Inflammatory macrophage treated with lipopolysaccharide for 4 hours (primary cell): Measurements from ENCODE around the gene KIAA1755.
"Not testable (repeated sequence)": the region's sequence is repeated elsewhere in the genome, so short reads cannot be mapped to it uniquely, and the experiment has no call there.

Experiments used
- DNase-seq: peaks from one replicate; pipeline ENCODE4 v3.0.0-alpha.2; 2020

The KIAA1755 gene

DNA sequence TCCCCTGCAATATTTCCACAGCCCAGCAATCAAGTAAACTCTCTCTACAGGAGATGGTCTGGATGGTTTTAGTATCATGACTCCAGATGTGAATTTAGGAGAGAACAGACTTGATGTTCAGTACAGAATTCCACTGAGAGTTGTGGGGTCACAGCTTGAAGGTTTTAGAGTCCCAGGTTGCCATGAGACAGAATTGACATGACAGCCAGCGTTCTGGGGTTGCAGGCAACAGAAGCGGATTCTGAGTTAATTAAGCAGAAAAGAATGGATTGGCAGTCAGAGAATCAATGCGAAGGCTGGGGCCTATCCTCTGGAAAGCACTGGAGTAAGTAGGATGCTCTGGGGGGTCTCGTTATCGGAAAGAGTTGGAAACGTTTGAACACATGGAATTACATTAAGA lies 2.4 kb upstream of the KIAA1755 start:
- no peak for DNase-seq

- no peak for DNase-seq
Measured at GRCh38 chr20:38261054-38261390, 487 bp upstream of the KIAA1755 start.

DNA sequence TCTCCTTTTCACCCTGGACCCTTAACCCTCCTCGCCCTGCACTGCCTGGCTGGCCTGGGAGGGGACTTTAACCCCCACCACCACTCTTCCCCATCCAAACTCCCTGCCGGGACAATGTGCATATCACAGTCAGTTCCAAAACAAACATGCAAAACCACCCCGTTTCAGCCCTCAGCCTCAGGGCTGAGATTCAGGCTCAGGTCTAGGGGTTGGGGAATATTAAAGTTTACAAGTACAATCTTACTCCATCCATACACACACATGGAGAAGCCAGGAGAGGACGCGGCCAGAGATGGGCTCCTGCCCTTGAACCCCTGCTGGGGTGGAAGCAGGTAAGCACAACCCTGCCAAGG lies 534 bp downstream of the KIAA1755 start:
- no peak for DNase-seq

DNA sequence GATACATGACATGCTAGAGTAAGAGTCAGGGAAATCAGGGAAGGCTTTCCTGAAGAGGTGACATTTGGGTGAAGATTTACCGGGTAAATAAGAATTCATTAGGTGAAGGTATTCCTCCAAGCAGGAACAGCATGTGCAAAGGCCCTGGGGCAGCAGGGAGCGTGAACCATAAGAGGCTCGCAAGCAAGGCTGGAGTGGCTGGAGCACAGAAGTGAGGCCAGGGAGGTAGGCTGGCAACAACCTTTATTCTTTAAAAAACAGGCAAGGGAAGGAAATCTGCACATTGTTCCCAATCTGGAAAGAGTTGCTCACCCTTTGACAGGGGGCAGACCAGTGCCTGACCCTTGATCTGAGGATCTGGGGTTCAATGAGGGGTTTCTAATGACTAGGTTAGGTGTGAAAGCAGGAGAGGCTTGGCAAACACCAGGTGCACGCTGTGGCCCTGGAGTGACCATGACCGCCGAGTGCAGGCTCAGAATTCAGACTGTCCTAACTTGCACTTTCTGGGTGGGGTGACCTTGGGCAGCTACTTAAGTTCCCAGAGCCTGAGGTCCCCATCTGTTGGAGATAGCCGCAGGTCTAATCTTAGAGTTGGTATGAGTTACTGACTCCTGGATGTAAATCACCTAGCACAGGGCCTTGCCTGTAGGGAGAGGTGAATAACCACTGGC lies 1.9 kb downstream of the KIAA1755 start:
- DNase-seq: no peak

GRCh38 chr20:38256966-38257365 lies 3.6 kb downstream of the KIAA1755 start:
- no peak for DNase-seq

DNA sequence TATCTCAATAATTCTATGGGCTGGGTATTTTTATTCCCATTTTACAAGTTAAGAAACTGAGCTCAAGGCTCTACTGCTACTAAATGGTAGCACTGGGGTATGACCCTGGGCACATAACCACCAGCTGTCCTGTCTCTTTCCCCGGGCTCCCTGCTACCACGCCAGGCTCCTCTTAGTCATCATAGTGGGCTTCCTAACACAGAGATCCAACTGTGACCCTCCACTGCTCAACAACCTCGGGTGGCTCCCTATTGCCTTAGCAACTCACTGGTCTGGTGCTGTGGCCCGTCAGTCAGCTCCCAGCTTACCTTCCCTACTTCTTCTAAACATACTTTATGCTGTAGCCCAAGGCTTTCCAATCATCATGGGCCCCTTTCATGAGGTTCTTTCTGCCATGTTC lies 4.5 kb downstream of the KIAA1755 start:
- DNase-seq: no peak

DNA sequence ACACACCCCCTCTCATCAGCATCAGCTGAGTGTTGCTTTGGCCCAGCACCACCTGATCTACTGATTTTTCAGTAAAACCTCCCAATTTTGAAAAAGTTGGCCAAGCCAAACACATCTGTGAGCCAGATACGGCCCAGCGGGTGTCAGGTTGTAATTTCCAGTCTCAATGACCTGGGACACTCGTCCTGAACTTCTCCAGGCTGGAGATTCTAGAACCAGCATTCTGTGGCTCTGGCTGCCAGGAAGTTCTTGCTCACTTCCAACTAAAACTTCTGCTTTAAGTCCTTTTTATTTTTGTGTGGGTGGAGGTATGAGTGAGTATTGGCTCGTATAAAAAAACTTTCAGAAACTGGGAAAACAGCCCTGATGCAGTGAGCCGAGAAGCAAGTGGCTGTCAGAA lies 5.1 kb downstream of the KIAA1755 start:
- peak; percentile 76 for DNase-seq

DNA sequence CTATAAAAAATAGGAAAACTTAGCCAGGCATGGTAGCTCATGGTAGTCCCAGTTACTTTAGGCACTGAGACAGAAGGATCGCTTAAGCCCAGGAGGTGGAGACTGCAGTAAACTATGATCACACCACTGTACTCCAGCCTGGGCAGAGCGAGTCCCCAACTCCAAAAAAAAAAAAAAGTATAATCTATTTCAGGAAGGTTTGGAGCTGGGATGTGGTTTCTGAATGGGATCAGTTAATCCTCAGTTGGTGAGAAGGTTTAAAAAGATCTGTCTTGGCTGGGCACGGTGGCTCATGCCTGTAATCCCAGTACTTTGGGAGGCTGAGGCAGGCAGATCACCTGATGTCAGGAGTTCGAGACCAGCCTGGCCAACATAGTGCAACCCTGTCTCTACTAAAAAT lies 5.9 kb downstream of the KIAA1755 start:
- not testable (repeated sequence) for DNase-seq

DNA sequence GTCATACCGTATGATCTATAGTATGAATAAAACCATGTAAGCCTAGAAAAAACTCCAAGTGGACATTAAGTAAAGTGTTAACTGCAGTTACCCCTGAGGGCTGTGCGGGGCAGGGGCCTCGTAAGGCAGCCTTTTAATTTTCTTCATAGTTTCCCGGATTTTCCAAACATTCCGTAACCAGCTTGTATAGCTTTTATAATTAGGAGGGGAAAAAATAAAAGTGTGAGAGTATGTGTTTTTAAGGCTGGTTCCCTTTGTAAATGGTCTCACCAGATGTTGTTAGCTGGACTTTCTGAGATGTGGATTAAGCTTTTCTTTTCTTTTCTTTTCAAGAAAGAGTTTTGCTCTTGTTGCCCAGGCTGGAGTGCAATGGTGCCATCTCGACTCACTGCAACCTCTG lies 7.0 kb downstream of the KIAA1755 start:
- no peak for DNase-seq

DNA sequence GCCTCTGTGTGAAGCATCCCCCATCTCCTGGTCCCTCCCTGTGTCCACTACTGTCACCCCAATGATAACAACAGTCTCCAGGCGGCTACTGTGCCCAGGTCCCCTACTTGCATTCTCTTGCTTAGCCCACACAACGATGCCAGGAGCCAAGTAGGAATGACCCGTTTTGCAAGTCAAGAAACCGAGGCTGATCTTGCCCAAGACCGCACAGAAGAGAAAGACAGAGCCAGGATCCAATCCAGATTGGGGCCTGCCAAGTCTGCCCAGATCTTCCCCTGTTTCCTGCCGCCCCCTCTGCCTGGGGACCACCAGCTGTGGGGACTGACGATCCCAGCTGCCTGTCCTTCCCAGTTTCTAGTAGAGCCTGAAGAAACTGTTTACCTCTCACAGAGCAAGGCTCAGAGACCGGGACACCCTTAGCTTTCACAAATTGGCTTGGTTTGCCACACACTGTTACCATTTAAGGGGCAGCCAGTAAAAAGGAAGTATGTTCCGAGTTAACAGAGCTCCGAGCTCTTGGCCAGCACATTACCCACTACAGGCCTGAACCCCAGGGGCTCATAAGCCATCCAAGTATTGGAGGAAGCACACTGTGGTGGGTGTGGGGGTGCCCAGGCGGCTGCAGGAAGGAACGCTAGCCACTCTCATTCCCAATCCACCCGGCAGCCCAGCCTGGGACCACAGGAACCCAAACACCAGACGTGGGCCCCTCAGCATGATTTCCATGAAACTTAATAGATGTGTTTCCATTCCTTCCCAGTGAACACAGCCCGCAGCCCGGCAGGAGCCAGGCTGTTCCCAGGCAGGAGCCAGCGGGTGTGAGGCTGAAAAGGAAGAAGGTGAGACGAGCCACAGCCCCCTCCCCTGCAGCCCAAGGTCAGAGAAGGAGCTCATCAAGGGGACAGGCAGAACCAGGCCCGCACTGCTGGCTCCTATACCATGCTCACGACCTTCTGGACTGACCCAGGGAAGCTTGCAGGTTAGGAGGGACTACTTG lies 7.9 kb downstream of the KIAA1755 start:
- DNase-seq: no peak

- DNase-seq: not testable (repeated sequence)
Measured at GRCh38 chr20:38251441-38251840, 9.1 kb downstream of the KIAA1755 start.

DNA sequence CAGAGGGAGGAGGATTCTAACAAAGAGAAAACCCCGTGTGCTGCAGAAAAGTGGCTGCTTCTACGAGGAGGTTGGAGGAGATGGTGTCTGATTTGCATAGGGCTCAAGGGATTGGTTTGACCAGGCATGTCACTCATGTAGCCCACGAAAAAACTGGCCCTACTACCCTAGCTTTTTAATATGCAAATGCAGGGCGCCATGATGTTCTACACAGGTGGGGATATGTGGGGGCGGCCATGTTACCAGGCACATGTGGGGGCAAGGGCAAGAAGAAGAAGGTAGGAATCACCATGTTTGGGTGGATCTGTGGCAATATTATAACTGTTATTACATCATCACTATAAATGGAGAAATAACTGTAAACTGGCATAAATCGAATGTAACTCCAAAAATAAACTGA lies 9.9 kb downstream of the KIAA1755 start:
- peak; percentile 56 for DNase-seq

DNA sequence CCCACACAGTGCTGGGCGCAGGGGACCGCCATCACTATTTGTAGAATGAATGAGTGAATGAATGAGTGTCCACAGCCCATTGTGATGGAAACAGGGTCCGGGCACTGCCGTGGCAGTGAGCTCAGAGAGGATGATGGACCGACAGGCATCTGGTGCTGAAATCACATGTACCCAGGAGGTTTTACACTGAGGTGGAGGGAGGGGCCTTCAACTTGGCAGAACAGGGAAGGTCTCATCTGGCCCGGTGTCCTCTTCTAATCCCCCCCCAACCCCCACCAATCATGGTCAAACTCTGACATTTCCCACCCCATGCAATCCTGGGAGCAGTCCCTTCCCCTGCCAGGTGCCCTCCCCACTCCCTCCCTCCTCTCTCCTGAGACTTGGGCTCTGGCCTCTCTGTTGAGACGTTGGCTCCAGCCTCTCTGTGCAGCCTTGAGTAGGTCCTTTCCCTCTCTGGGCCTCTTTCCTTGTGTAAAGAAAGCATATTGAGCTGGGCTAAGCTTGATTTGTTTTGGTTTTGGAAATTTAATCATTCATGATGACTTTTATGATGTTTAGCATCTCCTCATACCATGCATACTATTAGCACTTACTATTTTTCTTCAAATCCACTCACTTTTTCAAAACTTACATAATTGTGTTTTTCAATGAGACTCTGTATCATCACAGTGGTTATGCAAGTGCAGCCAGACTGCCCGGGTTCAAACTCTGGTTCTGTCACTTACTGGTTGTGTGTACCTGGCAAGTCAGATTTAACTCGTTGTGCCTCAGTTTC lies 10.8 kb downstream of the KIAA1755 start:
- DNase-seq: no peak

DNA sequence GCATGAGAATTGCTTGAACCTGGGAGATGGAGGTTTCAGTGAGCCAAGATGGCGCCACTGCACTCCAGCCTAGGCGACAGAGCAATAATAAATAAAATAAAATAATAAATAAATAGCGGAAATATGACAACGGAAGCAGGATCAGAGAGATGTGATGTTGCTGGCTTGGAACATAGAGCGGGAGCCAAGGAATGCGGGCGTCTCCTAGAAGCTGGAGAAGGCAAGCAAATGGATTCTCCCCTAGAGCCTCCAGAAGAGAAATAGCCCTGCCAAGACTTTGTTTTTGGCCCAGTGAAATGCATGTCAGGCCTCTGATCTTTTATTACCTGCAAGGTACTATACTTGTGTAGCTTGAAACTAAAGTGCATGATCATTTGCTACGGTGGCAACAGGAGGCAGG lies 12.4 kb downstream of the KIAA1755 start:
- DNase-seq: no peak

GRCh38 chr20:38247725-38248124 lies 12.8 kb downstream of the KIAA1755 start:
- DNase-seq: not testable (repeated sequence)

GRCh38 chr20:38247166-38247509 lies 13.4 kb downstream of the KIAA1755 start:
- no peak for DNase-seq

GRCh38 chr20:38246357-38247165 lies 14.0 kb downstream of the KIAA1755 start:
- DNase-seq: no peak

DNA sequence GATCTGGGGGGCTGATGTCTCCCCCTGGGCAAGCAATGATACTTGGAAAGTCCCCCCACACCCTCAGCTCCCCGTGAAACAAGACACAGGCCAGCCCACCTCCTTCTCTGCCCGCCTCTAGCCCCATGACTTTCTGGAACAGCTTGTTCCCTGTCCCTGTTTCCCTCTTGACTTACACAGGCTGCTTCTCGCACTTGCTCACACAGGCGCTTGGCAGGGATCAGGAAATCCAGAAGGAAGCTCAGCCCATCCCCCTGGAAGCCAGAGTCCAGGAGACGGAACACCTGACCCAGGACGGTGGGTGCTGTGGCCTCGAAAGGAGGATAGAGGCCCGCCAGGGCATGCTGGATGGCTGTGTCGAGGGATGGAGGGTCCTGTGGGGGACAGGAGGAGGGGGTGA lies 14.8 kb downstream of the KIAA1755 start:
- DNase-seq: no peak

- DNase-seq: peak; percentile 76
Measured at GRCh38 chr20:38243709-38244020, 16.9 kb downstream of the KIAA1755 start.

DNA sequence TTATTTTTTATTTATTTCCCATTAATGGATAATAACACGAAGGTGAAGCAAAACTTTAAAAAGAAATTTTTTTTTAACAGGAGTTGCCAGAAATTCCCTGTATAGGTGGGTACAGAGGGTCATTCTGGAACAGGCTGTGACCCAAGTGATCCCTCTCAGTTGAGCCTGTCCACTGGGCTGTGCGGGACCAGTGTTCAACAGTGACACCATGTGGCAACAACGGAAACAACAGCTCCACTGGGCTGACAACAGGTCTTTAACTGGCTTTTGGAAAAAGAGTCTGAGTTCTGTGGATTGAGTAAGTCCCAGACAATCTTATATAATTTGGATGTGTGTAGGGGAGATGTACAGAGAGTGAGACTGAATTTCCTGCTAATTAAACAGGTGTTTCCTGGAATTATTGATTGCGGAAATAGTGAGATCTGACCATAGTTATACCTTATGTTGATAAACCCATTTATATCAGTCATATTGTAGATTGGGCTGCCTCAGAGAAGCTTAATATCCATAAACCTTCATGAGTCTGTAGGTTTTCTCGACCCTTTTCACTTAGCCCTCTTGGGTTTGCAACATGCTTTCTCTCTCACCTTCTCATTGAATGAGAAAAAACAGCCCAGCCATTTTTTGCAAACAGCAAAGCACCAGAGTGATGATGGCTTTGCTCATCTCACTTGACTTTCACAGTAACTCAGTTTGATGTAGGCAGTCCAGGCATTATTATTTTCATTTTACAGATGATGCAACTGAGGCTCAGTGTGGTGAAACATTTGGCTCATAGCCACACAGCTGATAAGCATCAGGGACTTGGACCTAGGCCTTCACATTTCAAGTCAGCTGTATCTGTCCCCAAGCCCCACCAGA lies 17.5 kb downstream of the KIAA1755 start:
- DNase-seq: peak; percentile 30

DNA sequence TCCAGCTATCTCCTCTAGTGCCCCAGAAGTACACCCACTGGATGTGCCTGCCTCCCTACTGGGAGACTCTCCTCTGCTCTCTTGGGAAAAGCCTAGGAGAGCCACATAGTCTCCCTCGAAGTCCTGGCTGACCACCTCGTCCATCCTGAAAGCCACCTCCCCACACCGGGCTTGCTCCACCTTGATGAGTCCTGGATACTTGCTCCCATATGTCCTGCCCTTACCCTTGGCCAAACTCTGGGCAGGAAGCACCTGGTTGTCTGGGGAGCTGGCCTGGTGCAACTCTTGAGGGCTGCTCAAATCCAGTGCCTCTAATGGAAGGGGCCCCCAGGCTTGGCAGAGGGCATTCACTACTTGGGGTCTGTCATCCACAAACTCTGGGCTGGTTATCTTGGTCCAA lies 19.3 kb downstream of the KIAA1755 start:
- no peak for DNase-seq

GRCh38 chr20:38239441-38239840 lies 21.1 kb downstream of the KIAA1755 start:
- DNase-seq: no peak
